Activated T-cell treated with anti-CD3 and anti-CD28 coated beads, Interleukin-2, amount 50 U/mL, for 24 hours (primary cell): ENCODE results near the gene SV2C.
"Not testable (repeated sequence)": the region's sequence is repeated elsewhere in the genome, so short reads cannot be mapped to it uniquely, and the experiment has no call there.

Experiments used
- DNase-seq: peaks from one replicate; pipeline ENCODE4 v3.0.0-alpha.2; 2020
- H3K27ac Mint-ChIP-seq: 2 replicates; pipeline ENCODE4 v1.8.0; 2020; ENCODE audit warnings: mild to moderate bottlenecking, mixed read lengths
- H3K27me3 Mint-ChIP-seq: 2 replicates; pipeline ENCODE4 v1.8.0; 2020; ENCODE audit warnings: mixed read lengths
- H3K36me3 Mint-ChIP-seq: 2 replicates; pipeline ENCODE4 v1.8.0; 2020; ENCODE audit warnings: low read depth, mixed read lengths
- H3K4me1 Mint-ChIP-seq: 2 replicates; pipeline ENCODE4 v1.8.0; 2020; ENCODE audit warnings: low read depth, mixed read lengths
- H3K4me3 Mint-ChIP-seq: 2 replicates; pipeline ENCODE4 v1.8.0; 2020; ENCODE audit warnings: mild to moderate bottlenecking, moderate library complexity, mixed read lengths
- H3K9me3 Mint-ChIP-seq: 2 replicates; pipeline ENCODE4 v1.8.0; 2020; ENCODE audit warnings: mixed read lengths

The SV2C gene

GRCh38 chr5:76341651-76342334 lies 258.6 kb downstream of the SV2C start:
- Mint-ChIP-seq H3K9me3 (no peaks in the 10 kb centered on the region), H3K4me3 (no peak overlapping the region), H3K27ac (no peak overlapping the region), H3K4me1 (peaks cover 18% of the 10 kb centered on the region), H3K36me3 (no peaks in the 10 kb centered on the region), H3K27me3 (no peaks in the 10 kb centered on the region)
- no peak for DNase-seq

DNA sequence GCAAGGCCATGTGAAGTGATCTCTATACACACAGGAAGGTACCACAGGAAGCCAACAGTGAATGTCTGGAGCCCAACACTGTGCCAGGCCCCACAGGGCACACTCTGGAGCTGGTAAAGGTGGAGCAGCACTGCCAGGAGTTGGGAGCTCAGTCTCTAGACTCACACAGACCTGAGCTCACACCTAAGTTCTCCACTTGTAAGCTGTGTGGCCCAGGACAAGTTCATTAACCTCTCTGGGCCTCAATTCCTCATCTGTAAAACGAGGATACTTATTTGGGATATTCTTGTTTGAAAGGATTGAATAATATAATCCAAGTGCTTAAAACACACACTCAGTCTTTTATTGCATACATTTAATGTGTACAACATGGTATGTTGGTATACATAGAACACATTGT lies 259.3 kb downstream of the SV2C start:
- Mint-ChIP-seq H3K27ac (no peak overlapping the region), H3K4me3 (no peak overlapping the region), H3K9me3 (no peaks in the 10 kb centered on the region), H3K4me1 (peaks cover 18% of the 10 kb centered on the region), H3K27me3 (no peaks in the 10 kb centered on the region), H3K36me3 (no peaks in the 10 kb centered on the region)
- no peak for DNase-seq

GRCh38 chr5:76345582-76345981 lies 262.4 kb downstream of the SV2C start:
- no peak for DNase-seq
- Mint-ChIP-seq H3K27ac (no peak overlapping the region), H3K4me3 (no peak overlapping the region), H3K4me1 (peaks cover 10% of the 10 kb centered on the region), H3K36me3 (no peaks in the 10 kb centered on the region), H3K9me3 (no peaks in the 10 kb centered on the region), H3K27me3 (no peaks in the 10 kb centered on the region)

GRCh38 chr5:76351176-76351575 lies 268.0 kb downstream of the SV2C start:
- Mint-ChIP-seq H3K27me3 (no peaks in the 10 kb centered on the region), H3K27ac (no peak overlapping the region), H3K9me3 (no peaks in the 10 kb centered on the region), H3K36me3 (no peaks in the 10 kb centered on the region), H3K4me1 (no peaks in the 10 kb centered on the region), H3K4me3 (no peak overlapping the region)
- no peak for DNase-seq

- Mint-ChIP-seq H3K9me3 (no peaks in the 10 kb centered on the region), H3K27me3 (no peaks in the 10 kb centered on the region), H3K27ac (no peak overlapping the region), H3K4me1 (no peaks in the 10 kb centered on the region), H3K4me3 (no peak overlapping the region), H3K36me3 (no peaks in the 10 kb centered on the region)
- DNase-seq, result no peak
These were observed 268.4 kb downstream of the SV2C start for GRCh38 chr5:76351577-76351976.

DNA sequence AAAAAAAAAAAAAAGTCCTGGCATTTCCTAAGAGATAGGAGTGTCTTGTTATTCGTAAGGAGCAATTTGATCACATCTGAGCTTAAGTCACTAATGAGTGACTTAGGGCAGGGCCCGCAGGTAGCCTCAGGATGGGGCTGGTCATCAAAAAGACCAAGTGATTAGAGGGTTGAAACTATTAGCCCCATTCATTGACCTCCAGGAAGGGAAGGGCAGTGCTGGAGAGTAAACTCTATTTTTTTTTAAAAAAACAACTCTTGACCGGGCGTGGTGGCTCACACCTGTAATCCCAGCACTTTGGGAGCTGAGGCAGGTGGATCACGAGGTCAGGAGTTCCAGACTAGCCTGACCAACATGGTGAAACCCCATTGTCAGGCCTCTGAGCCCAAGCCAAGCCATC lies 273.7 kb downstream of the SV2C start:
- Mint-ChIP-seq H3K9me3 (no peaks in the 10 kb centered on the region), H3K27me3 (no peaks in the 10 kb centered on the region), H3K4me1 (no peaks in the 10 kb centered on the region), H3K36me3 (no peaks in the 10 kb centered on the region), H3K4me3 (no peak overlapping the region), H3K27ac (no peak overlapping the region)
- no peak for DNase-seq

- no peak overlapping the region for H3K4me3 Mint-ChIP-seq
- no peak overlapping the region for H3K27ac Mint-ChIP-seq
- H3K27me3 Mint-ChIP-seq, result no peaks in the 10 kb centered on the region
- no peaks in the 10 kb centered on the region for H3K9me3 Mint-ChIP-seq
- H3K4me1 Mint-ChIP-seq, result peaks cover 20% of the 10 kb centered on the region
- DNase-seq, result no peak
- H3K36me3 Mint-ChIP-seq, result no peaks in the 10 kb centered on the region
These were observed 280.4 kb downstream of the SV2C start for GRCh38 chr5:76363352-76364225.

GRCh38 chr5:76364226-76364589 lies 281.0 kb downstream of the SV2C start:
- Mint-ChIP-seq H3K9me3 (peaks cover 3% of the 10 kb centered on the region), H3K27ac (no peak overlapping the region), H3K4me3 (no peak overlapping the region), H3K36me3 (no peaks in the 10 kb centered on the region), H3K4me1 (peaks cover 26% of the 10 kb centered on the region), H3K27me3 (no peaks in the 10 kb centered on the region)
- no peak for DNase-seq

GRCh38 chr5:76365561-76365960 lies 282.4 kb downstream of the SV2C start:
- H3K27me3 Mint-ChIP-seq, result no peaks in the 10 kb centered on the region
- DNase-seq, result no peak
- no peak overlapping the region for H3K27ac Mint-ChIP-seq
- no peaks in the 10 kb centered on the region for H3K36me3 Mint-ChIP-seq
- H3K4me1 Mint-ChIP-seq, result peaks cover 28% of the 10 kb centered on the region
- H3K4me3 Mint-ChIP-seq, result no peak overlapping the region
- H3K9me3 Mint-ChIP-seq, result peaks cover 3% of the 10 kb centered on the region

DNA sequence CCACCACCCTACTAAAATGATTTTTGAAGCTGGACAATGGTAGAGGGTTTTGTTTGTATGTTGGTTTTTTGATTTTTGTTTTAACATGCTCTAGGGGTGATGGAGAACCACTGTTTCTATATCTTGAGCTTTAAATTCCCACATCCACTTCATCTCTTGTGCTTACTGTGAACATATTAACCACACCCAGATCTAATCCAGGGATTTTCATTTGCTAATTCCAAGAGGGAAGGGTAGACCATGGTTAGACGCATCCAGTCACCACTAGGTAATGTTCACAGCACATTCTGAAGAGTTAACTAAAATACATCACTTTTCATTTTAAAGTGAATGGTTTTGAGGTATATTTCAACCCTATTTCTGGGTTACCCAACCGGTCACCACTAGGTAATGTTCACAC lies 283.4 kb downstream of the SV2C start:
- Mint-ChIP-seq H3K36me3 (no peaks in the 10 kb centered on the region), H3K27me3 (no peaks in the 10 kb centered on the region), H3K9me3 (peaks cover 3% of the 10 kb centered on the region), H3K4me3 (no peak overlapping the region), H3K4me1 (peaks cover 28% of the 10 kb centered on the region), H3K27ac (no peak overlapping the region)
- no peak for DNase-seq

GRCh38 chr5:76367623-76368371 lies 284.6 kb downstream of the SV2C start:
- H3K36me3 Mint-ChIP-seq, result no peaks in the 10 kb centered on the region
- H3K4me1 Mint-ChIP-seq, result peaks cover 30% of the 10 kb centered on the region
- H3K9me3 Mint-ChIP-seq, result peaks cover 3% of the 10 kb centered on the region
- peak overlapping the region; percentile 88 for H3K27ac Mint-ChIP-seq
- H3K4me3 Mint-ChIP-seq, result no peak overlapping the region
- DNase-seq, result peak; percentile 42
- no peaks in the 10 kb centered on the region for H3K27me3 Mint-ChIP-seq

- H3K27ac Mint-ChIP-seq, result peak overlapping the region; percentile 44
- no peak overlapping the region for H3K4me3 Mint-ChIP-seq
These were observed 285.8 kb downstream of the SV2C start for GRCh38 chr5:76368941-76369340.

DNA sequence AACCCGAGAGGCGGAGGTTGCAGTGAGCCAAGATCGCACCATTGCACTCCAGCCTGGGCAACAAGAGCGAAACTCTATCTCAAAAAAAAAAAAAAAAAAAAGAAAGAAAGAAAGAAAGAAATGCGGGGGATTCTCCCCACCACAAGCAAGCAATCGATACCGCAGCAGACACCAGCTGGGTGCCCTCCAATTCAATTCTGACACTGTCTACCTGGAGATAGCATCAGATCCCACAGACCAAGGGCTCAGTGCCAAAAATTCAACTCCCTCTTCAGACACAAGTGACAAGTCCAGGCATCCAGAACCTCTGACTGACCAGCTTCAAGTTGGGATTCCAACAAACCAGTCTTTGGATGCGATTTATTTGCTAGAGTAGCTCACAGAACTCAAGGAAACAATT lies 286.5 kb downstream of the SV2C start:
- H3K27me3 Mint-ChIP-seq, H3K4me3 Mint-ChIP-seq, DNase-seq, H3K36me3 Mint-ChIP-seq, H3K9me3 Mint-ChIP-seq, H3K27ac Mint-ChIP-seq: not testable (repeated sequence)
- H3K4me1 Mint-ChIP-seq, result peaks cover 27% of the 10 kb centered on the region

More at GRCh38 chr5:76368941-76369340, 285.8 kb downstream of the SV2C start:
- Mint-ChIP-seq H3K27me3 (no peaks in the 10 kb centered on the region), H3K36me3 (no peaks in the 10 kb centered on the region), H3K4me1 (peaks cover 30% of the 10 kb centered on the region), H3K9me3 (peaks cover 3% of the 10 kb centered on the region)
- no peak for DNase-seq

DNA sequence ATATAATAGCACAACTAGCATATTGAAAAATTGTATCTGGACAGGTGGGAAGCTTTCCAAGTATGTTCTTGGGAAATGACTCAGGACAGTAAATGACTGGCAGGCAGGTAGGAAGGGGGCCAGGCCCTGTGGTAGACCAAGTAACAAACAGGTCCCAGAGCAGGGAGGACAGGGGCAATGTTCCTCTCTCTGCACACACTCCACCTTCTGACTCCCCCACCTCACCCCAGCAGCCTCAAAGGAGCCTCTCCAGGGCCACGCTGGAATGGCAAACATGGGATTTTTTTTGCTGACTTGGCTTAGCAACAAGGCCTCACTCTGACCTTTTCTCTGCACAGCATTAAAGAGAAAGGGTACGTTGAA lies 288.8 kb downstream of the SV2C start:
- Mint-ChIP-seq H3K4me1 (peaks cover 31% of the 10 kb centered on the region), H3K27me3 (no peaks in the 10 kb centered on the region), H3K36me3 (no peaks in the 10 kb centered on the region), H3K27ac (no peak overlapping the region), H3K9me3 (peaks cover 3% of the 10 kb centered on the region), H3K4me3 (no peak overlapping the region)
- no peak for DNase-seq
